GM04503 (cell line): Measurements from ENCODE around the gene ZBTB21.
"Not testable (repeated sequence)": the region's sequence is repeated elsewhere in the genome, so short reads cannot be mapped to it uniquely, and the experiment has no call there.

Experiments
- DNase-seq: peaks from one replicate; pipeline ENCODE4 v3.0.0-alpha.2; 2012; ENCODE audit warnings: low read depth

Gene ZBTB21

GRCh38 chr21:41952568-41953248 lies 57.5 kb downstream of the ZBTB21 start:
- no peak for DNase-seq

DNA sequence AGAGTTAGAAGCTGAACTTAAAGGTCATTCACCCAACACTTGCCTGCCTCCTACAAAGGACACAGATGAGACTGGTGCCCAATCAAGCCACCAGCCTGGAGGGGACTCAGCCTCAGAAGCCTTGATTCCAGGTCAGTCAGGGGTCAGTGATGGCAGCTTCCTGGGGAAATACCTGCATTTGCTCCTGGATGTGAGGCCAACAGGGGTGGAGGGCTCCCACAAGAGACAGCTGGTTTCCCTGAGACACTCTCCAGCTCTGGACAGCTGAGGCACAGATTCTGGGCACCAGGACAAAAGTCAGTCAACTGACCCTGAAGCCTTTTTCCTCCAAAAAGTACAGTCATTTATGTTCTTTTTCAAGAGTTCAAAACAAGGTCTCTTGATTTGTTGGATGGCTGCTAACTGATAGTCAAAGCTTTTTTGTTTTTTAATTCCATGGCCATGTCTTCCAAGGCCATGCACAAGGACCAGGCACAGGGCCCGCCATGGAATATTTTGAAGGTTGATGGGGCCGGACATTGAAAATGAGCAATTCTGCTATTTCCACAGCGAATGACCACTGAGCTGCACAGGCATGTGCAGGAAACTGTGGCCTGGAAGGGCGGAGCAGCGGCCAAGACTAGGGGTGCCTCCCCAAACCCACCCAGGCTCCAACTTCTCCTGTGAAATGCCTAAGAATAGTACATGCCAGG lies 58.1 kb downstream of the ZBTB21 start:
- DNase-seq, result no peak

- DNase-seq, result no peak
These were observed 59.2 kb downstream of the ZBTB21 start for GRCh38 chr21:41950941-41951351.

GRCh38 chr21:41949631-41950030 lies 60.5 kb downstream of the ZBTB21 start:
- DNase-seq, result not testable (repeated sequence)

GRCh38 chr21:41948901-41949300 lies 61.3 kb downstream of the ZBTB21 start:
- no peak for DNase-seq

GRCh38 chr21:41948078-41948895 lies 61.9 kb downstream of the ZBTB21 start:
- DNase-seq, result no peak

DNA sequence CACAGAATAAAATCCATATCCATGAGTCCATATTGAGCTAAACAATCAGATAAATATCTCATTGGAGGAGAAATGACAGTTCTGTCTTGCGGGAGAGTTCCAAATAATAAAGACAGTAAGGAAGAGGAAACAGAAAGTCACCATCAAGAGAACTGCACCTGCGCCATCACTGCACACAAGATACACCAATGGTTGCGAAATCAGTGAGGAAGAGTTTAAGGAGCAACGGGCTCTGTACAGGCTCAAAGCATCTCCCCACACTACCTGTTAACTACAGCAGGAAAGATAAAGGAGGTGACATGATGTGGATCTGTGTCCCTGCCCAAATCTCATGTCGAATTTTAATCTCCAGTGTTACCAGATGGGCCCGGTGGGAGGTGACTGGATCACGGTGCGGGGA lies 64.2 kb downstream of the ZBTB21 start:
- no peak for DNase-seq

DNA sequence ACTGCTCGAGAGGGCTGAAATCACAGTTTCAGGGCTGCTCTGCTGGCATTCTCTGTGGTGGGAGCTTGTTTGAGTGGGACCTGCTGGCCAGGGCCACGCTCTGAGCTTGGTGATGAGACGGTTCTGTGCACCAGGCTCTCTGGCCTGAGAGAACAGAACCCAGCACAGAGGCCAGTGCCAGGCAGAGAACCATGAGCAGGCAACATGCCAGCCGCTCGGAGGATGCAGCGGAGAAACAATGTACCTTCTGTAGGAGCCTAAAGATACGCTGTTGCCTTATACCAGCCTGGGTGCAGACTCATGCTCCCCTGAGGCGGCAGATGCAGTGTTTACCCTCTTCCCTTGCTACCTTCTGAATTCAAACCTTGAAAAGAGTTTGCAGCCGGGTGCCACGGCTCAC lies 66.3 kb downstream of the ZBTB21 start:
- no peak for DNase-seq

- no peak for DNase-seq
These were observed 67.7 kb downstream of the ZBTB21 start for GRCh38 chr21:41942457-41942856.

DNA sequence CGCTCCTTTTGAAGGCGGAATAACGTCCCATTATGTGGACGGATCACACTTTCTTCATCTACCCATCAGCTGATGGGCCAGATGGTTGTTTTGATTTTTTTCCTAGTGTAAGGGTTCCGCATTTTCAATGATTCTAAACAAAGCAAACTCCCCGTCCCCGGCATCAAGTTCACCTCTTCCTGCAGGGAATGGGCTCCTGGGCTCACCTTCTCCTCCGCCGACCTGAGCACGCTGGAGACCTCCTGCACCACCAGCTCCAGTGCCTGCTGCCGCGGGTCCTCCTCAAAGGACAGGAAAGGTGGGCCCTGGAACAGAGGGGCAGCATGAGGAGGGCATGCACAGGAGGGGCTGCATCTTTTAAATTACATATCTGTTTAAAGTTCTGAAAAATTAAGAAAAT lies 68.2 kb downstream of the ZBTB21 start:
- DNase-seq, result no peak

- no peak for DNase-seq
These were observed 69.7 kb downstream of the ZBTB21 start for GRCh38 chr21:41940431-41940830.

DNA sequence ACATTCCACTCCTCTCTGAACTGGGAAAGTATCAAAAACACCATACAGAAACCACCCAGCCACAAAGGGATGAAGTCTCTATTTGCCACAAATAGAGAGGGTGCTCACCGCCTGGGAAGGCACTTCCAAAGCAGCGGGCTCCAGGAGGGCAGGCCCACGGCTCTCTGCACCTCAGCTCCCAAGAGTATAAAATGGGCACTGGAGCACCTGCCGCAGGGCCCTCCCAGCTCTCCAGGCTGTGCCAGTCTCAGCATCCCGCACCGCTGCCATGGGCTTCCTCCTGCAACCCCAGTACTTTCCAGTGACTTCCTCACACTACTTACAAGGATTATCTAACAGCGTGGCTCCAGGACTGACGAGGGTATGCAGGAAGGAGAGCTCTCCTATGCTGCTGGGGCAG lies 70.8 kb downstream of the ZBTB21 start:
- DNase-seq, result no peak
